Endothelial cell (in vitro differentiated cells): ENCODE results near the gene ASNS. TPM values are rescaled to one million over a fixed set of nuclear protein-coding genes. Genes with fewer than 3 reads are reported as not detected.

ENCODE experiments used
- DNase-seq: peaks from one replicate; pipeline ENCODE4 v3.0.0; 2021; ENCODE audit warnings: low spot score
- H3K27ac Mint-ChIP-seq: one replicate; pipeline ENCODE4 v1.8.0; 2021; ENCODE audit warnings: mixed read lengths, inconsistent platforms; ENCODE audit not compliant: unreplicated experiment
- H3K27me3 Mint-ChIP-seq: one replicate; pipeline ENCODE4 v1.8.0; 2021; ENCODE audit warnings: mild to moderate bottlenecking, moderate library complexity, mixed read lengths, inconsistent platforms; ENCODE audit not compliant: unreplicated experiment
- H3K36me3 Mint-ChIP-seq: one replicate; pipeline ENCODE4 v1.8.0; 2021; ENCODE audit warnings: mild to moderate bottlenecking, low read depth, mixed read lengths, inconsistent platforms; ENCODE audit not compliant: unreplicated experiment
- H3K4me1 Mint-ChIP-seq: one replicate; pipeline ENCODE4 v1.8.0; 2021; ENCODE audit warnings: mild to moderate bottlenecking, mixed read lengths, inconsistent platforms; ENCODE audit not compliant: unreplicated experiment
- H3K4me3 Mint-ChIP-seq: one replicate; pipeline ENCODE4 v1.8.0; 2021; ENCODE audit warnings: mild to moderate bottlenecking, mixed read lengths, inconsistent platforms; ENCODE audit not compliant: unreplicated experiment
- H3K9me3 Mint-ChIP-seq: one replicate; pipeline ENCODE4 v1.8.0; 2021; ENCODE audit warnings: mixed read lengths, inconsistent platforms; ENCODE audit not compliant: unreplicated experiment
- total RNA-seq: library from RNA; stranded (reverse); fragmentation: NEBNext Ultra II Directional; extraction: Animal tissue kit (Norgen Biotek cat#: 25700); gene quantifications from one replicate; pipeline ENCODE4 v1.2.1, GENCODE V29; 2021; ENCODE audit not compliant: unreplicated experiment
- TF ChIP-seq, protein P1 (sequence below): fragments of 200-600 bp; sonication (generic); IDR thresholded peaks from one replicate; pipeline ENCODE4 v1.5.0; 2021; ENCODE audit warnings: antibody characterized with exemption; ENCODE audit not compliant: unreplicated experiment

Gene ASNS
- total RNA-seq, 1 donor from 2014 or later, result 7.1 TPM

GRCh38 chr7:97873606-97874005, 1.4 kb upstream of the ASNS start:
- Mint-ChIP-seq H3K27ac (no peak overlapping the region), H3K36me3 (no peaks in the 10 kb centered on the region), H3K4me1 (peaks cover 3% of the 10 kb centered on the region), H3K27me3 (peaks cover 3% of the 10 kb centered on the region), H3K9me3 (no peaks in the 10 kb centered on the region), H3K4me3 (no peak overlapping the region)
- TF ChIP-seq, protein P1, sequence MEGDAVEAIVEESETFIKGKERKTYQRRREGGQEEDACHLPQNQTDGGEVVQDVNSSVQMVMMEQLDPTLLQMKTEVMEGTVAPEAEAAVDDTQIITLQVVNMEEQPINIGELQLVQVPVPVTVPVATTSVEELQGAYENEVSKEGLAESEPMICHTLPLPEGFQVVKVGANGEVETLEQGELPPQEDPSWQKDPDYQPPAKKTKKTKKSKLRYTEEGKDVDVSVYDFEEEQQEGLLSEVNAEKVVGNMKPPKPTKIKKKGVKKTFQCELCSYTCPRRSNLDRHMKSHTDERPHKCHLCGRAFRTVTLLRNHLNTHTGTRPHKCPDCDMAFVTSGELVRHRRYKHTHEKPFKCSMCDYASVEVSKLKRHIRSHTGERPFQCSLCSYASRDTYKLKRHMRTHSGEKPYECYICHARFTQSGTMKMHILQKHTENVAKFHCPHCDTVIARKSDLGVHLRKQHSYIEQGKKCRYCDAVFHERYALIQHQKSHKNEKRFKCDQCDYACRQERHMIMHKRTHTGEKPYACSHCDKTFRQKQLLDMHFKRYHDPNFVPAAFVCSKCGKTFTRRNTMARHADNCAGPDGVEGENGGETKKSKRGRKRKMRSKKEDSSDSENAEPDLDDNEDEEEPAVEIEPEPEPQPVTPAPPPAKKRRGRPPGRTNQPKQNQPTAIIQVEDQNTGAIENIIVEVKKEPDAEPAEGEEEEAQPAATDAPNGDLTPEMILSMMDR, result no peak
- DNase-seq, result no peak

DNA sequence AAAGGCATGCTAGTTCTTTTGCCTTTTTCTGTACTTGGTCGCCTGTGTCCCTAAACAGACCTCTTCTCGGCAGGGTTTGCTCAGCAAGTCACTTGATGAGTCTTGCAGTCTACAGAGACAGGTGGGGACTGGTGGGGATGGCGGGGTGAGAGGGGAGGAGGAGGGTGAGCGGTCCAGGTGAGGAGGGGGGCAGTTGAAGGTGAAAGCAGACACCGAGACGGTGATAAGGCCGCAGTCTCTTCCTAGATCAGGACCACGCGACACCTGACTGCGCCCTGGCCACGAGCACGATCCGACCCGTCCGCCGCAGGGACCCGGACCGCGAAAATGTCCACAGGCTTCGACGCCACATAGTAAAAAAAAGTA, 566 bp downstream of the ASNS start:
- Mint-ChIP-seq H3K27me3 (peaks cover 5% of the 10 kb centered on the region), H3K27ac (no peak overlapping the region), H3K9me3 (no peaks in the 10 kb centered on the region), H3K4me3 (peak overlapping the region; percentile 69), H3K36me3 (no peaks in the 10 kb centered on the region), H3K4me1 (peaks cover 3% of the 10 kb centered on the region)
- TF ChIP-seq, protein P1, result no peak
- DNase-seq, result no peak

- Mint-ChIP-seq H3K36me3 (no peaks in the 10 kb centered on the region), H3K9me3 (no peaks in the 10 kb centered on the region), H3K4me3 (no peak overlapping the region), H3K27ac (no peak overlapping the region), H3K27me3 (peaks cover 5% of the 10 kb centered on the region), H3K4me1 (peaks cover 3% of the 10 kb centered on the region)
- TF ChIP-seq, protein P1, result no peak
- no peak for DNase-seq
These were observed 3.4 kb downstream of the ASNS start for GRCh38 chr7:97868788-97869187.

DNA sequence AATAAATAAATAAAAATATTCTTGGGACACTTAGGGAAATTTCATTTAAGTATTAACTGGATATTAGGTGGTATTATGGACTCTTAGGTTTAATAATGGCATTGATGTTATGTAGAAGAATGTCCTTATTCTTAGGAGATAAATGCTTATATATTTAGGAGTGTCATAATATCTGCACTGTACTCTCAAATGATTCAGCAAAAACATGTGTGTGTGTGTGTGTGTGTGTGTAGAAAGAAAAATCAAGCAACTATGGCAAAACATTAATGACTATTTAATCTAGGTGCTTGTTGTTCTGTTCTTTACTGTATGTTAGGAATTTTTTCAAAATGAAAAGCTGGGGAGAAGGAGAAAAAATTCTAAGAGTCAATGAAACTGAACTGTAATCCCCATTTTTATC, 3.9 kb downstream of the ASNS start:
- no peak for DNase-seq
- TF ChIP-seq, protein P1, result no peak
- Mint-ChIP-seq H3K9me3 (no peaks in the 10 kb centered on the region), H3K36me3 (no peaks in the 10 kb centered on the region), H3K4me3 (no peak overlapping the region), H3K27me3 (peaks cover 3% of the 10 kb centered on the region), H3K4me1 (peaks cover 3% of the 10 kb centered on the region), H3K27ac (no peak overlapping the region)

DNA sequence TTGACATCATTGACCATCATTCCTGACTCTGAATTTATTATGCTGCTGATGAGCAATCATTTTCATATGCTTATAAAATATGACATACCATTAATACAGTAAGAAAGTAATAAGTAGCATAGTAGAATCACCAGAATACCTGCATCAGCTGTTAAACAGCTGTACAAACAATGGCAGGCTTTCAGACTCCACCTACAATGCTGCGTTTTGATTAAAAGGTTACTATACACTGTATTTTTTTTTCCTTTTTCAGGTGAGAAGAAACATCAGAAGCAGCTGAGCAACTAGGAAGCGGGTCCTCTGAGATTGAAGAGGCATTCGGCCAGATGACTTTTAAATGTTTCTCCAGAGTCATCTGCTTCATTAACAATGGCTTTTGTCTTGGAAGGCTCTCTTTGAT, 7.1 kb downstream of the ASNS start:
- Mint-ChIP-seq H3K4me3 (no peak overlapping the region), H3K4me1 (no peaks in the 10 kb centered on the region), H3K27me3 (peaks cover 3% of the 10 kb centered on the region), H3K27ac (no peak overlapping the region), H3K36me3 (no peaks in the 10 kb centered on the region), H3K9me3 (no peaks in the 10 kb centered on the region)
- no peak for DNase-seq
- TF ChIP-seq, protein P1, result no peak
